T47D (cell line): ENCODE measurements around the gene TPPP3.

ENCODE experiments used
- DNase-seq, 2 experiments: peaks; one replicate each; pipeline versions ENCODE4 v3.0.0 to v3.0.0-alpha.2; 2011 to 2012; ENCODE audit warnings: low read depth in 1 of 2, low spot score in 1 of 2
- JUND ChIP-seq: IDR thresholded peaks from 2 replicates; pipeline ENCODE4 v1.6.1; 2012; ENCODE audit warnings: low read depth
- in situ Hi-C: cut with HindIII; loops from 2 replicates; pipeline ENCODE4 v1.10.0; 2016; ENCODE audit warnings: low sequenced_read_pairs, low pct_unique_long_range_greater_than_20kb

The TPPP3 gene

GRCh38 chr16:67407176-67407787 lies 14.0 kb upstream of the TPPP3 start:
- in situ Hi-C loops, result no loop called here
- no peak for DNase-seq
- TF ChIP-seq JUND, result no peak

DNA sequence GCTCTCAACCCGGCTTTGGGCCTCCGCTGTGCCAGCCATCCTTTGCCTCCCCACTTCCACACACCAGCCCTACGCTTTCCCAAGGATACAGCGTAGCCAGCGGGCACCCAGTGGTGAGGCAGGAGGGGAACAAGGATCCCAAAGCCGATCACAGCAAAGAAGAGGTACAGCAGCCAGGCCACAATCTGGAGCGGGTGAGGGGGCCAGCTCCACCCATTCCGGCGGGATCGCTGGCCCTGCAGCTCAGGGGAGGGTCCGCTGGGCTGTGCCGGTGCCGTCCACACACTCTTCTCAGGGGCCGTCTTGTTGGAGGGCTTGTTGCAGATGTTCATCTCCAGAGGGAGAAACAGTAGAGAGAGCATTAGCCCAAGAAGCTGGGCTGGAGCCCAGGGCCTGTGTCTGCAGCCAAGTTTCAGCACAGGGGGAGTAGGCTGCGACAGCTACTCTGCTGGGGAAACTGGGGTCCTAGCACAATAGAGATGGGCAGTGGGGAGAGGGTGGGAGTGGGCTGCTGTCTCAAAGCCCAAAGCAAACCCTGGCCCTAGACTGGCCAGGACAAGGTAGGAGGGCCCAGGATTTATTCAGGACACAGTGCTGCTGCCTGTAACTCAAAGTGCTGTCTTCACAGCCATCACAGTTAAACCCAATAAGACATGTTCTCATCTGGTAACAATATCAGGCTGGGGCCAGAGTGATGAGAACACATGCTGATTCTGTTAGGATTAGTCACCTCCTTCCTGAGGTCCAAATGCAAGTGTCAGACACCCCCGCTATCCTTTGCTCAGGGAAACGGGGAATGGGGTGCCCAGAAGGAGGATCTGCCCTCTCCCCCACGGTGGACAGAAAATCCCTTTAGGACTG lies 13.0 kb upstream of the TPPP3 start:
- DNase-seq, result no peak
- in situ Hi-C loops, result no loop called here
- TF ChIP-seq JUND, result no peak

DNA sequence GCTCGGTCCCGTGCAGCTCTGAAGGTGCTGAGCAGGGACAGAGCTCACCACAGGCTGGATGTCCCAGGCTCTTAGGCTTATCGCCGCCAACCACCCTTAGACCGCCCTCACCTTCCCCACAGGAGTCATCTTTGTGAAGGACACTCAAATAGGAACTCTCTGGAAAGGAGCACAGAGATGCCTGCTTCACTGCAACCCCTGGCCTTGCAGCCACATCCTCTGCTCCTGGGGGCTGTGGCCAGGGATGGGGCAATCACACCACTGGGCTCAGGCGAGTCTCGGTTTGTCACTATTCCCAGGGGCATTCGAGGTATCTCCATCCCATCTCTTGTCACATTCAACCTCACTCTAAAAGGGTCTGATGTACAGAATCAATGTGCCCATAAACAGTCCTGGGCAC lies 12.0 kb upstream of the TPPP3 start:
- in situ Hi-C loops, result no loop called here
- DNase-seq, result no peak
- TF ChIP-seq JUND, result no peak

- peak; percentile 91 to 98 for DNase-seq
- TF ChIP-seq JUND, result no peak
- in situ Hi-C loops, result no loop called here
Measured at GRCh38 chr16:67404740-67405226, 11.5 kb upstream of the TPPP3 start.

GRCh38 chr16:67403976-67404555 lies 10.8 kb upstream of the TPPP3 start:
- in situ Hi-C loops, result no loop called here
- TF ChIP-seq JUND, result no peak
- DNase-seq, result no peak

DNA sequence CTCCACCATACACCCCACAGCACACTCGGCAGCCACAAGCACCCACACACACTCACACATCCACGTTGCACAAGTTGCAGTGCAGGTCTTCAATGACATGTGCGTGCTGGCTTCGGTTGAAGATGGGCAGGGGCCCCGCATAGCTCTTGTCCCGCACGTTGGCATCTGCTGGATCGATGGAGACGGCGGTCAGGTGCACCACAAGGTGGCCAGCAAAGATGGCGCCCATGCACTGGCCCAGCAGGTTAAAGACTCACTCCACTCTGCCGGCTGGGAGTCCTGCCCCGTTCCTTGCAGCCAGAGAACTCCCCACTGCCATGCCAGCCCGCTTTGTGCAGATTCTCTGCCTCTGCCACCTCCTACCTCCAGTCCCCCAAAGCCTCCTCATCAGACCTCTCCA lies 7.6 kb upstream of the TPPP3 start:
- DNase-seq, result no peak
- in situ Hi-C loops, result no loop called here
- no peak for TF ChIP-seq JUND

- no peak for DNase-seq
- in situ Hi-C loops, result no loop called here
- TF ChIP-seq JUND, result no peak
Measured at GRCh38 chr16:67399749-67400704, 6.7 kb upstream of the TPPP3 start.

GRCh38 chr16:67399218-67399733 lies 6.0 kb upstream of the TPPP3 start:
- in situ Hi-C loops, result no loop called here
- no peak for DNase-seq
- no peak for TF ChIP-seq JUND

GRCh38 chr16:67398546-67399217 lies 5.4 kb upstream of the TPPP3 start:
- DNase-seq, result no peak
- in situ Hi-C loops, result no loop called here
- no peak for TF ChIP-seq JUND

DNA sequence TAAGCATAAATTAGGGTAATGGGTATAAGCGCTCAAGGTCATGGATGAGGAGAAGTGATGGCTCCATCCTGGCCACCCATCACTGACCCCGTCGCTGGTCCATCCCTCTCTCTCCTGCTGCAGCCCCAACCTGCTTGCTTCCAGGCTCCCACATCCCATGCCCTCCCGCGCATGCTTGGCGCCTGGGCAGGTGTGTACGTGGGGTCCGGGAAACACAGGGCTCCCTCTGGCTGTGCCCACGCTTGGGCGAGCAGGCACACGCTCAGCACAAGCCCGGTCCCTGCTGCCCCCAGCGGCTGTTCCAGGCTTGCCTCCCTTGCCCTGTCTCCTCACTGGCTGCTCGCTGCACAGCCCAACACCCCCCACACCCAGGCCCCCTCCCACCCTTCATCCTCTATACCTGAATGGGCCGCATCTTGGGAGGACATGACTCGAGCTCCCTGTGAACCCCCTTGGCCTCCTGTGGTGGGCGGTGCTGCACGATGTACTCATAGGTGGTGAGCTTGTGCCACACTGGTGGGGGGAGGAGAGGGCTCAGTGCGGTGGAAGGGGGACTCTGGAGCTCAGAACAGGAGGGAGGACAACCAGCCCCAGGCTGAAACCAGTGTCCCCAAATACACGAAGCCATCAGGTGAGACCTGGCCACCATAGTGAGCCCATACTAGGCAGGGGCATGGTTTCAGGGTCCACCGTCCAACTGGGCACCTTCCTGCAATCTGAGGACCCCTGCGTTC lies 4.7 kb upstream of the TPPP3 start:
- TF ChIP-seq JUND, result no peak
- no peak for DNase-seq
- in situ Hi-C loops, result no loop called here
